Fibroblast of mammary gland (primary cell): Measurements from ENCODE around the gene ZFP3.
"Not testable (repeated sequence)": the region's sequence is repeated elsewhere in the genome, so short reads cannot be mapped to it uniquely, and the experiment has no call there.

ENCODE experiments used
- DNase-seq: peaks from one replicate; pipeline ENCODE4 v3.0.0-alpha.2; 2010; ENCODE audit warnings: low read depth
- H3K4me3 ChIP-seq: 2 replicates; pipeline ENCODE4 v1.5.1; 2011; ENCODE audit warnings: low read depth, mild to moderate bottlenecking, low read length, moderate library complexity; ENCODE audit not compliant: control insufficient read depth
- TF ChIP-seq, protein P1 (sequence below): conservative IDR thresholded peaks from 2 replicates; pipeline ENCODE4 v1.5.1; 2011; ENCODE audit warnings: low read depth, low read length, inconsistent platforms; ENCODE audit not compliant: control insufficient read depth, insufficient read depth

The ZFP3 gene

DNA sequence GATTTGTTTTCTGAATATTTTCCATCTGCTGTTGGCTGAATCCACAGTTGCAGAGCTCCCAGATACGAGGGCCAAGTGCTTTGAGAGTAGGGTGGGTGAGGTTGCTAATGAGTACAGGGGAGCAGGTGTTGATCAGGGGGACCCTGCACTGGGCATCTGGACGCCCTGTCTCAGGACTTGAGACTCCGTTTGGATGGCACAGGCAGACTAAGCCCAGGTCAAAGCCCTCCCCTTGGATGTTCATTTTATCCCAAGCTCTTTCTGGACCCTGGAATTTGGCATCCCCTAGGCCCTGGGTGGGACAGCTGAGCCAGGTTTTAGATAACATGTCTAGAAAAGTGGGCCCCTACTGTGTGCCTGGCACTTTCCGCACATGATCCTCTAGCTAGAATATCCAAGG is 49.6 kb downstream of the ZFP3 start:
- no peak for DNase-seq
- TF ChIP-seq, protein P1, sequence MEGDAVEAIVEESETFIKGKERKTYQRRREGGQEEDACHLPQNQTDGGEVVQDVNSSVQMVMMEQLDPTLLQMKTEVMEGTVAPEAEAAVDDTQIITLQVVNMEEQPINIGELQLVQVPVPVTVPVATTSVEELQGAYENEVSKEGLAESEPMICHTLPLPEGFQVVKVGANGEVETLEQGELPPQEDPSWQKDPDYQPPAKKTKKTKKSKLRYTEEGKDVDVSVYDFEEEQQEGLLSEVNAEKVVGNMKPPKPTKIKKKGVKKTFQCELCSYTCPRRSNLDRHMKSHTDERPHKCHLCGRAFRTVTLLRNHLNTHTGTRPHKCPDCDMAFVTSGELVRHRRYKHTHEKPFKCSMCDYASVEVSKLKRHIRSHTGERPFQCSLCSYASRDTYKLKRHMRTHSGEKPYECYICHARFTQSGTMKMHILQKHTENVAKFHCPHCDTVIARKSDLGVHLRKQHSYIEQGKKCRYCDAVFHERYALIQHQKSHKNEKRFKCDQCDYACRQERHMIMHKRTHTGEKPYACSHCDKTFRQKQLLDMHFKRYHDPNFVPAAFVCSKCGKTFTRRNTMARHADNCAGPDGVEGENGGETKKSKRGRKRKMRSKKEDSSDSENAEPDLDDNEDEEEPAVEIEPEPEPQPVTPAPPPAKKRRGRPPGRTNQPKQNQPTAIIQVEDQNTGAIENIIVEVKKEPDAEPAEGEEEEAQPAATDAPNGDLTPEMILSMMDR: no peak
- H3K4me3 ChIP-seq: no peak overlapping the region

DNA sequence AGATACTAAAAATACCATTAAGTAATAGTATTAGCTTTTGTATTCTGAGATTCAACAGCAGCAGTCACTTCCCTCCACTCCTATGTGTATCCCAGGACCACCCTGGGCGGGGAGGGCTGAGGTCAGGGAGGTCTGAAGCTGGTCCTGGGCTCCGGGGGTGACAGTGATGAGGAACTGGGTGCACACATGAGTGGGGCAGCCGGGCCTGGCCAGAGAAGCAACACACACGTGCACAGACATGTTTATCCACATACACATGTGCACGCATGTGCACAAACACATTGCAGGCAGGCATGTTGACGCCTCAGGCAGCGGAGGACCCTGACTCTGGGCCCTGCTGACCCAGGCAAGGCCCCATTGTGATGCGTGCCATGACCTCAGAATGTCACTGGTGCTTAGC is 50.1 kb downstream of the ZFP3 start:
- H3K4me3 ChIP-seq, DNase-seq: not testable (repeated sequence)

DNA sequence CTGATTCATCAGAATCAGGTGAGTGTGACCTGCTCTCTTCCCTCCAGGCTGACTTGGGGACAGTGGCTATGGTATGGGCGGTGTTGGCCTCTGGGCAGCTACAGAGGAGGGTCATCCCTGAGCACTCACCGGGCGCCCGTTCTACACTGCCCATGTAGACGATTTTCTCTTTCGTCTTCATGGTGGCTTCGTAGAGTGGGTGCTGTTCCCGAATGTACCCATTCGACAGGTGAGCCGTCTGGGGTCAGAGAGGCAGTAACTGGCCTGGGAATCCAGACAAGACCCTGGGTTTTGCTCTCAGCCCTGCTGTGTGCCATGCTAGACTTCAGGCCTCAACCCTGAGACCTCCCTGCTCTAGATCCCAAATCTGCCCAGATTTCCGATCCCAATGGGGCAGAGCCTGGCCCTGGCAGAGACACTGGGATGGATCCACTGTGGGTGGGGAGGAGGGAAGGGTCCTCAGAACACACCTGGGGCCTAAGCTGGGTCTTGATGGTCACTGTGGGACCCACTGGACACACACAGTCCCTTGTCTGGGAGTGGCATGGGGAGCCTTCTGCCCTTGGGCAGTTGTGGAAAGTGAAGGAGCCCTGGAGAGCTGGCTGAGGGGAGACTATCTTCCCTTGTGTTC is 50.8 kb downstream of the ZFP3 start:
- H3K4me3 ChIP-seq: no peak overlapping the region
- no peak for DNase-seq
- TF ChIP-seq, protein P1: no peak

DNA sequence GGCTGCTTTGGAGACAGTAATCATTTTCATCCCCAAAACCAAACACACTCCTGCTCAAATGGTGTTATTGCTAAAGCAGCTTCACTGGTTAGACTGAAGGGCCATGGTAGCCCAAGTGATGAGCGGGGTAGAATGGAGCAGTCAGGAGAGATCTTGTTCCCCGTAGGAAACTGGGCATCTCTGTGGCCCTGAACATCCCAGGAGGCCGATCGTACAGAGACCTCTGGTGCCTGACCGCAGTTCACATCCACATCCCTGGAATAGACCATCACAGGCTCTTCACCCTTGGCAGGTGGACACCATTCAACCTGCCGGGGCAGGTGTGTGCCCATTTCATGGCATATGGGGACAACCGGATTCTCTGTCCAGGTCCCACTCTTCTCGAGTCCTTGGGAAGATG is 51.5 kb downstream of the ZFP3 start:
- not testable (repeated sequence) for H3K4me3 ChIP-seq, DNase-seq

DNA sequence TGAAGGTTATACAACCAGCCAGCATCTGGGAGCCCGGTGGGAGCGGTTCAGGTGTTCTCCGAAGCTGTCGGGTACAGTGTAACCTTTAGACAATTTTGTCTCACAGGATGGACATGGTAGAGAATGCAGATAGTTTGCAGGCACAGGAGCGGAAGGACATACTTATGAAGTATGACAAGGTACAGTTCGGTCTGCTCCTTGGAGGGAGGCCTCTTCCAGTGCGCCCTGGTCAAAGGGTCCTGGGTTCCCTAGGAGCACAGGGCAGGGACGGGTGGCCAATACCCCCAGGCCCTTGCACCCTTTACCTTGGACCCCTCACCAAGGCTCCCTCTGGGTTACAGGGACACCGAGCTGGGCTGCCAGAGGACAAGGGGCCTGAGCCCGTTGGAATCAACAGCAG is 52.0 kb downstream of the ZFP3 start:
- not testable (repeated sequence) for DNase-seq

DNA sequence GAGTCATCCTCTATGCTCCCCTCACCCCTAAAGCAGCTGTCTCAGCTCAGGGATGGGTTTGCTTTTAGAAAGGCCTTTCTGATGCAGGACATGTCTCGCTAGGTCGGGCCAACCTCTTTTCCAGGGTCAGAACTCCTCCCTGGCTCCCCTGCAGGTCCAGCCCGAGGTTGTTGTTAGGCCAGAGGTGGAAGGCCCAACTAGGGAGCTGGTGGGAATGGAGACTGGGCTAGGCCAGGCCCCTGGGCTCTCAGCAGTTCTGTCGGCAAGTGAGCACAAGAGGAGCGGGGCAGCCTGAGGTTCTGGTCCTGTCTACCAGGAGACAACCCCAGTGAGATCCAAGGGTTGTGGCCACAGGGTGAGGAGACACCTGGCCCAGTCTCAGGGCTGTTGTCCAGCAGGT is 52.4 kb downstream of the ZFP3 start:
- H3K4me3 ChIP-seq, DNase-seq: not testable (repeated sequence)

More for the DNA sequence above, 52.0 kb downstream of the ZFP3 start:
- H3K4me3 ChIP-seq: not testable (repeated sequence)

DNA sequence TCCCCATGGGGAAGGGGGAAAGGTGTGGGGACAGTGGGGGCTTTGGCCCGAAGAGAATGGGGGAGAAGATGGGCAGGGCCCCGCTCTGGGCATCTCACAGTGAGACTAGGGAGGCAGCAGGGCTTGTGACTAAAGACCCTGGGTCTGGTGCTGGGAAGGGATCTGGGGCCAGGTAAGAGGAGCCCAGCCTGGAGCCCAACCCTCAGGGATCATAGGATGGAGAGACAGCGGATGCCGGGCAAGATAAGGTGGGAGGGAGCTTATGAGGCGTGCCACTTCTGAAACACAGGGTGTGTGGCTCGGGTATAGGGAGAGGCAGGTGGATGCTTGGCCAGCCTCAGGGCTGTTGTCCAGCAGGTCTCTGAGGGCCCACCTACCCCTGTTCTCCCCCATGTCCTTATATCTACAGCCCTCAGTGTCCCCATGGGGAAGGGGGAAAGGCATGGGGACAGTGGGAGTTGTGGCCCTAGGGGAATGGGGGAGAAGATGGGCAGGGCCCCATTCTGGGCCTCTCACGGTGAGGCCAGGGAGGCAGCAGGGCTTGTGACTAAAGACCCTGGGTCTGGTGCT is 53.0 kb downstream of the ZFP3 start:
- TF ChIP-seq, protein P1: no peak
- DNase-seq: no peak

DNA sequence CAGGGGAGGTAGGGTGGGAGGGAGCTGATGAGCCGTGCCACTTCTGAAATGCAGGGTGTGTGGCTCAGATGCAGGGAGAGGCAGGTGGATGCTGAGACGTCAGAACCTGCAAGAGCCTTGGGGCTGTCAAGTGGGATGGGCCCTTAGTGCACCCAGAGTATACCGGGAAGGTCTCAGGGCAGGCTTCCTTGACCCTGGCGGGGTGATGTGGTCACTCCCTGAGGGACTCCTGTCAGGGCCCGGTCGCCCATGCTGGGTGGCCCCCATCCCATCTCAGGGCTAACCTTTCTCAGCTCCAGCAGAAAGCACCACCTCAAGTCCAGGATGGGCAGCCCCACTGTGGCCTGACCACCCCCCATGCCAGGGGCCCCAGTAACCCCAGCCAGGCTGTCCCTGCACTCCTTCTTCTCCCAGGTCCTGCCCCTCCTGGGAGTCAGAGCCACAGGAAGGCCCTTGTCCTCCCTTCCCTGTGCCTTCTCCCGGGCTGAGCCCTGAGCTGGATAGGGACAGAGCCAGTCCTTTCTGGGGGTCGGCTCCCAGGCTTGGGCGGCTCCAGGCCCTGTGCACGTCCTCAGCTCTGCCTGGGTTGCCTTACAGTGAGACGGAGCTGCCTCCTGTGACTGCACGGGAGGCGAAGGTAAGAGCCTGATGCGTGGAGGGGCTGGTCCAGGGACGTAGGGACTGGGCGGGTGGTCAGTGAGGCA is 53.7 kb downstream of the ZFP3 start:
- not testable (repeated sequence) for H3K4me3 ChIP-seq, DNase-seq

More for the DNA sequence above, 53.0 kb downstream of the ZFP3 start:
- no peak overlapping the region for H3K4me3 ChIP-seq

DNA sequence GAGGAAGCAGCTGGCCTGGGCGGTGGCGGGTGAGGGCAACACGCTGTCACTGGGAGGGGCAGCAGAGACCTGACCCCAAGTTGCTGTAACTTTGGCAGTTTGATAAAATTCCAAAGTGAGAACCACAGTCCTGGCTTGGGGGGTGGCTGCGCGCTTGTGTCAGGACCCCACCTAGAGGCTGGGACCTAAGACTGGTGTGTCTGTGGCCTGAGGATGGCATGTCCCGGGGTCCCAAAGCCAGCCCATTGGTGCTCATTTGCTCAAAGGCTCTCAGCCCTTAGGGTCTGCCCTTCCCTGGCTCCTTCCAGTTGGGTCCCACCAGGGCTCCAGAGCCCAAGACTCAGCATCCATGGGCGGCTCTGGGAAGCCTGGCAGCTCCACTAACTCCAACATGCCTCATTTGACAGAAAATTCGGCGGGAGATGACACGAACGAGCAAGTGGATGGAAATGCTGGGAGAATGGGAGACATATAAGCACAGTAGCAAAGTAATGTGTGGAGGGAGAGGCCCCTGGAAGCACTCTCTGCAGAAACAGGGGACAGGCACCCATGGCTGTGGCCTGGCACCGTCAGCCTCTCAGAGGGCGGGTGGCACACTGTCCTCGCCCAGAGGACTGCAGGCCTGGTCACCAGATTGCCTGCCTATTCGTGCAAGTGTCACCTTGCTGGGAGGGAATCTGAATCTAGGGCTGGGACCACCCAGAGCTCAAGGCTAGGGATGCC is 54.4 kb downstream of the ZFP3 start:
- H3K4me3 ChIP-seq, DNase-seq: not testable (repeated sequence)

DNA sequence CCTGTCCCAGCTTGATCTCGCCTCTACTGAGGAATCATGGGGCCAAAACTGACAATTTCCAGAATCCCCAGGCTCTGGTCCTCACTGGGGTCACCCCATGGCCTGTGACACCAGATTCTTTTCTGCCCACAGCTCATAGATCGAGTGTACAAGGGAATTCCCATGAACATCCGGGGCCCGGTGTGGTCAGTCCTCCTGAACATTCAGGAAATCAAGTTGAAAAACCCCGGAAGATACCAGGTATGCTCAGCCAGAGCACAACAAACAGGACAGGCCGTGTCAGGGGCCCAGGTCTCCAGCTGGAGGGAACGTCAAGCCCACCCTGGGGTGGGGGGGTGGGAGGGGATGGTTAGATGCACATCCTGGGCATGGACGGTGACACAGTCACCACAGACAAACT is 55.0 kb downstream of the ZFP3 start:
- DNase-seq: no peak
- H3K4me3 ChIP-seq: no peak overlapping the region
- TF ChIP-seq, protein P1: no peak

DNA sequence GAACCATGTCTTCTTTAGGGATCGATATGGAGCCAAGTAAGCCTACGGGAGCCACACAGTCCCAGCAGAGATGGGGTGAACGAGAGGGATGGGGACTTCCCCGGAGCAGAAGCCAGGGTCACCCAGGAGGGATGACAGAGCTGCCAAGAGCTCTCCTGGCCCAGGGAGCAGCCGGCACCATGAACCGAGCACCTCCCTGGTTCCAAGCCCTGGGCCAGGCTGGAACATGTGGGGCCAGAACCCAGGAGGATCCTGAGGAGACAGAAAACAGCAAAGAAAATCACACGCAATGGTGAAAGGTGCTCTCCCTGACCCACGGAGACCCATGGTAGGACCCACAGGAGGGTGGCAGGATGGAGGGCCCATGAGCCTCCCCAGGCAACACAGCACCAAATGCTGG is 55.7 kb downstream of the ZFP3 start:
- not testable (repeated sequence) for DNase-seq, H3K4me3 ChIP-seq

DNA sequence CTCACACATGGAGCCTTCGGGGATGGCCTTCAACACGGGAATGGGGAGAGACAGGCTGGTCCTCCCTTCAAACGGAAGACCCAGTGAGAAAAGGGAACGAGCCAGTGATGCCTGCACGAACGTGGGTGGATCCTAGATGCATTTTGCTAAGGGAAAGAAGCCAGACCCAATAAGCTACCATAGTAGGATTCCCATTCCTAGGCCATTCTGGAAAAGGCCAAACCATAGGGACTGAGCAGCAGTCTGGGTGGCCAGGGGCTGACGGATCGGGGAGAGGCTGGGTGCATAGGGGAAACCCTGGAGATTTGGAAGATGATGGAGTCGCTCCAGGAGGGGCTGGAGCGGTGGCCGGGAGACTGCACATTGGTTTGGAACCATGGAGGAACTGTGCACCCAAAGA is 56.3 kb downstream of the ZFP3 start:
- H3K4me3 ChIP-seq, DNase-seq: not testable (repeated sequence)

DNA sequence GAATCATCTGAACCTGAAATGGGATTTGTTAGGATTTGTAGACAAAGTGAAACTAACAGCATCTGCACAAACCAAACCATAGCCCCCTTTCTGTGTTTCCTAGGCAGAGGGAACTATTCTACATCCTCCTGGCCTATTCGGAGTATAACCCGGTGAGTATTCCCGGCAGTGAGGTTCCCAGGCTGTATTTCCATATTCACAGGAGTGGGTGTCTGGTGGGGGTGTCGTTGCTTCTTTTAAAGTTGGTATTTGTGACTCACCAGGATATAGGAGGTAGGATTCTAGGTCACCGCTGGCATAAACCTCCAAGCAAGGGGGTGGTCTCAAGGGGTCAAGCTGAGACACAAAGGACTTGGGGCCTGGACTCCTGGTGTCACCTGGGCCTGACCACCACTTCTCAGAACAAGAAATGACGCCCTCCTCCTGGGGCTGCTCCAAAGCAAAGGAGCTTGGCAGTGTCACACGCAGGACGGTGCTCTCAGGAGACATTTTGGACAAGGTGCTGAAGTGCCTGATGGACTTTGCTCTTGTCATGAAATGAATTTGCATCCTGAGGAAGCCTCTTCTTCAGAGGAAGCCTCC is 57.0 kb downstream of the ZFP3 start:
- H3K4me3 ChIP-seq, DNase-seq: not testable (repeated sequence)
